HG03469 (cell line): ENCODE results near the gene NR1H2.
"Not testable (repeated sequence)": the region's sequence is repeated elsewhere in the genome, so short reads cannot be mapped to it uniquely, and the experiment has no call there.

Source experiments
- ATAC-seq: cut with Tn5 transposase; IDR thresholded peaks from one replicate; pipeline ENCODE4 v1.9.1; 2021; ENCODE audit warnings: mild to moderate bottlenecking, moderate library complexity, moderate number of reproducible peaks; ENCODE audit not compliant: unreplicated experiment

The NR1H2 gene

GRCh38 chr19:50377517-50377916 is 1.3 kb downstream of the NR1H2 start:
- ATAC-seq: no peak

GRCh38 chr19:50378169-50378862 is 2.1 kb downstream of the NR1H2 start:
- no peak for ATAC-seq

- no peak for ATAC-seq
Observed at GRCh38 chr19:50378863-50379236, 2.6 kb downstream of the NR1H2 start.

GRCh38 chr19:50379602-50380001 is 3.3 kb downstream of the NR1H2 start:
- ATAC-seq: no peak

- ATAC-seq: no peak
Observed at GRCh38 chr19:50380137-50380536, 3.9 kb downstream of the NR1H2 start.

GRCh38 chr19:50380751-50381151 is 4.5 kb downstream of the NR1H2 start:
- no peak for ATAC-seq

GRCh38 chr19:50381881-50382729 is 5.8 kb downstream of the NR1H2 start:
- no peak for ATAC-seq

GRCh38 chr19:50383001-50383851 is 7.0 kb downstream of the NR1H2 start:
- no peak for ATAC-seq

- peak; percentile 68 for ATAC-seq
Observed at GRCh38 chr19:50383852-50384684, 7.8 kb downstream of the NR1H2 start, which contains the start of gene POLD1. POLD1 (plus strand) TSS chr19:50384347; CDS start chr19:50398852, 14,505 bp downstream.

GRCh38 chr19:50384685-50385535 is 8.7 kb downstream of the NR1H2 start:
- ATAC-seq: no peak

- ATAC-seq: no peak
Observed at GRCh38 chr19:50387176-50387867, 11.1 kb downstream of the NR1H2 start.

GRCh38 chr19:50387868-50388245 is 11.6 kb downstream of the NR1H2 start:
- ATAC-seq: no peak

- ATAC-seq: not testable (repeated sequence)
Observed at GRCh38 chr19:50390295-50390694, 14.0 kb downstream of the NR1H2 start.

GRCh38 chr19:50390952-50391351 is 14.7 kb downstream of the NR1H2 start:
- not testable (repeated sequence) for ATAC-seq

GRCh38 chr19:50392759-50393158 is 16.5 kb downstream of the NR1H2 start:
- ATAC-seq: no peak

- ATAC-seq: no peak
Observed at GRCh38 chr19:50393589-50393988, 17.3 kb downstream of the NR1H2 start.

GRCh38 chr19:50394017-50394416 is 17.8 kb downstream of the NR1H2 start:
- no peak for ATAC-seq

- ATAC-seq: no peak
Observed at GRCh38 chr19:50398675-50399367, 22.6 kb downstream of the NR1H2 start.
